DND-41 (cell line): ENCODE data around the gene ANXA4.

ENCODE experiments used
- ATAC-seq: fragments of 200-7000 bp; cut with Tn5 transposase; 3 replicates; pipeline ENCODE4 v1.9.1; 2021; ENCODE audit warnings: low read depth; ENCODE audit not compliant: insufficient read depth
- DNase-seq: peaks from one replicate; pipeline ENCODE4 v3.0.0-alpha.2; 2020
- H2AFZ ChIP-seq: 2 replicates; pipeline ENCODE4 v1.6.0; 2012; ENCODE audit warnings: low read depth, low read length
- H3K27ac ChIP-seq: 2 replicates; pipeline ENCODE4 v1.5.1; 2012; ENCODE audit warnings: low read length, inconsistent platforms
- H3K27me3 ChIP-seq: fragments of 200-600 bp; sonication (generic); 2 replicates; pipeline ENCODE4 v1.6.0; 2012; ENCODE audit warnings: low read length, mild to moderate bottlenecking, inconsistent platforms; ENCODE audit not compliant: insufficient read depth, poor library complexity
- H3K36me3 ChIP-seq: 2 replicates; pipeline ENCODE4 v1.5.1; 2012; ENCODE audit warnings: low read length, inconsistent platforms; ENCODE audit not compliant: insufficient read depth
- H3K4me1 ChIP-seq: 2 replicates; pipeline ENCODE4 v1.5.1; 2012; ENCODE audit warnings: mild to moderate bottlenecking, low read length; ENCODE audit not compliant: insufficient read depth
- H3K4me2 ChIP-seq: 2 replicates; pipeline ENCODE4 v1.6.0; 2012; ENCODE audit warnings: mild to moderate bottlenecking, moderate library complexity, low read length, inconsistent platforms; ENCODE audit not compliant: insufficient read depth
- H3K4me3 ChIP-seq, 2 experiments: fragments of 200-600 bp in 1 of 2; shearing (Covaris generic) in 1 of 2; 2 replicates each; pipeline ENCODE4 v1.5.1; 2012 to 2016; ENCODE audit warnings: inconsistent platforms in 2 of 2, low read length in 2 of 2, mild to moderate bottlenecking in 2 of 2, low read depth in 1 of 2, moderate library complexity in 1 of 2
- H3K79me2 ChIP-seq: 2 replicates; pipeline ENCODE4 v1.6.0; 2012; ENCODE audit warnings: low read length, inconsistent platforms; ENCODE audit not compliant: insufficient read depth
- H3K9ac ChIP-seq: 2 replicates; pipeline ENCODE4 v1.6.0; 2012; ENCODE audit warnings: low read depth, mild to moderate bottlenecking, inconsistent platforms, low read length, moderate library complexity
- H3K9me3 ChIP-seq: 2 replicates; pipeline ENCODE4 v1.5.1; 2012; ENCODE audit warnings: low read length, moderate library complexity, mild to moderate bottlenecking, inconsistent platforms; ENCODE audit not compliant: insufficient read depth, severe bottlenecking
- H4K20me1 ChIP-seq: 2 replicates; pipeline ENCODE4 v1.6.0; 2012; ENCODE audit warnings: low read length; ENCODE audit not compliant: insufficient read depth
- CTCF ChIP-seq: IDR thresholded peaks from 2 replicates; pipeline ENCODE4 v1.5.1; 2012; ENCODE audit warnings: borderline replicate concordance, low read length, moderate library complexity, mild to moderate bottlenecking; ENCODE audit not compliant: poor library complexity, severe bottlenecking; ENCODE audit errors: extremely low read depth
- EZH2 ChIP-seq: IDR thresholded peaks from 3 replicates; pipeline ENCODE4 v1.6.1; 2012; ENCODE audit warnings: borderline replicate concordance, low read depth, mild to moderate bottlenecking, moderate library complexity, low read length, inconsistent platforms; ENCODE audit not compliant: severe bottlenecking

ANXA4 gene

DNA sequence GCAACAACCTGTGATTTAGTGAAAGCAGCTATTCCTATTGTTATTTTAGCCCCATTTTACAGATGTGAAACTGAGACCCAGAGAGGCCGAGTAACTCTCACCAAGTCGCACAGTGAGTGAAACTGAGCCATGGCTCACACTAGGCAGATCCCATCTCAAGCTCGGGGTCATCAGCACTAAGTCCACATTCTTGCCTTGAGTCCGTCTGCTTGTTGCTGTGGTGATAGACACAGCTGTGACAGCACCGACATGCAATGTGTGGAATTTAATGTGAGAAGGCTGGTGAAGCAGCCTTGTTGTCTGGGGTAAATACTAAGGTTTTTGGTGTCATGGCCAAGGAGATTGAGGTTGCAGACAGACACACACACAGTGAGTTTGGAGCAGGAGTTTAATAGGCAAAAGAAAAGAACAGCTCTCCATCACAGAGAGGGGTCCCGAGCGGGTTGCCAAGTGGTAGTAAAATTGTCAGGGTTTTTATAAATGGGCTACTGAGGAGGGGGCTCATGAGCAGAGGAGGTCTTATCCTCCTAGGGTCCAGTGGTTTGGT, 47.3 kb downstream of the ANXA4 start:
- no peaks in the 10 kb centered on the region for H4K20me1 ChIP-seq
- H3K4me2 ChIP-seq, result no peak overlapping the region
- no peaks in the 10 kb centered on the region for H3K9me3 ChIP-seq
- no peak overlapping the region for H3K27ac ChIP-seq
- ATAC-seq (no peak), DNase-seq (no peak)
- H3K27me3 ChIP-seq, result no peaks in the 10 kb centered on the region
- H2AFZ ChIP-seq, result no peak overlapping the region
- H3K9ac ChIP-seq, result no peak overlapping the region
- no peaks in the 10 kb centered on the region for H3K79me2 ChIP-seq
- peaks cover 11% of the 10 kb centered on the region for H3K36me3 ChIP-seq
- no peak for TF ChIP-seq EZH2
- no peak for TF ChIP-seq CTCF
- H3K4me1 ChIP-seq, result no peaks in the 10 kb centered on the region
- H3K4me3 ChIP-seq, result no peak overlapping the region

DNA sequence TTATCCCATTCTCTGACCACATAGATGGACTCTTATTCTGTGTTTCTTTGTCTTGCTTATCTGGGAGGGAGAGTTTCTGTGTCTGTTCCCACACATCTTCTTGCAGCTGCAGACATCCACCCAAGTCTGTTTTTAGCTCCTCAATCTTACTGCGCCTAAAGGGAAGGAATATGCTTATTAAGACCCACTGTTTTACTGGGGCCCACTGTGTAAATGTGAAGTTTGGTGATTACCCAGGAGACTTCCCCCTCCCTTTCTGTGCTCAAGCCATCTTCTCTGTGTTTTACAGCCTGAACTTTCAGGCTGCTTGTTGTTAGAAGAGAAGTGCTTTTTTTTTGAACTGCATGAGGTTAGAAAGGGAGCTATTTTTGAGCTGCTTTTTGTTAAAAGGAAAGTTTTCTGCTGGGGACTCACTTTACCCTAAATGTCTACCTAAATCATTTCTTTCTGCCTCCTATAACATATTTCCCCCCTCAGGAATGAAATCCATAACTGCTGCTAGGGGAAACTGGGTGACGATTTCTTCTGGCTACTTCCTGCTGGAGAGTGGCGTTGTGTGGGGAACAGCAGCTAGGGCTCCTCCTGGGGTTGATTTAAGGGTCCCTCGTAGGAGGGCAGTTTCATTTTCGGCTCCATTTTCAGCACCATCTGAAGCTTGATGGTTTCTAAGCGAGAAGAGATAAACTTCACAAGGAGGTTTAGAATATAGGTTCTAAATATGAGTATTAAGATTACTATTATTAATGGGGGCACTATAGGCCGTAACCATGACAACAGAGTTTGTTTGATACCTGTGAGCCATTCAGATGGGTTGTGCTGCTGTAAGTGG, 48.1 kb downstream of the ANXA4 start:
- no peaks in the 10 kb centered on the region for H3K9me3 ChIP-seq
- no peak overlapping the region for H3K9ac ChIP-seq
- no peak overlapping the region for H3K27ac ChIP-seq
- H3K27me3 ChIP-seq, result no peaks in the 10 kb centered on the region
- TF ChIP-seq CTCF (no peak), EZH2 (no peak)
- no peak overlapping the region for H3K4me3 ChIP-seq
- DNase-seq, result no peak
- H2AFZ ChIP-seq, result no peak overlapping the region
- ATAC-seq, result no peak
- H3K4me1 ChIP-seq, result no peaks in the 10 kb centered on the region
- H3K4me2 ChIP-seq, result no peak overlapping the region
- no peaks in the 10 kb centered on the region for H4K20me1 ChIP-seq
- no peaks in the 10 kb centered on the region for H3K79me2 ChIP-seq
- H3K36me3 ChIP-seq, result peaks cover 11% of the 10 kb centered on the region

GRCh38 chr2:69790601-69790959, 48.6 kb downstream of the ANXA4 start:
- ATAC-seq (no peak), DNase-seq (no peak)
- Histone ChIP-seq H3K36me3 (peaks cover 11% of the 10 kb centered on the region), H3K79me2 (no peaks in the 10 kb centered on the region), H2AFZ (no peak overlapping the region), H3K27me3 (no peaks in the 10 kb centered on the region), H3K9me3 (no peaks in the 10 kb centered on the region), H3K27ac (no peak overlapping the region), H3K4me1 (no peaks in the 10 kb centered on the region), H3K4me2 (no peak overlapping the region), H3K9ac (no peak overlapping the region), H3K4me3 (no peak overlapping the region), H4K20me1 (no peaks in the 10 kb centered on the region)
- no peak for TF ChIP-seq CTCF
- no peak for TF ChIP-seq EZH2
